K562 treated with DMSO at 1 percent for 12 hours (cell line): ENCODE data around the gene TMED1. TPM values are rescaled to one million over a fixed set of nuclear protein-coding genes. Genes with fewer than 3 reads are reported as not detected.

Experiments used
- total RNA-seq: library from RNA; unstranded; fragments of 300-600 nt; gene quantifications from 2 replicates; pipeline ENCODE4 v1.2.3, GENCODE V29; 2022; ENCODE audit not compliant: insufficient read depth

TMED1 gene
- total RNA-seq, result 59.0 and 100.0 TPM in 2 replicates

GRCh38 chr19:10835754-10836478, at the start of gene TMED1:
TSS of gene TMED1 (minus strand) at chr19:10836212. CDS start at chr19:10836191, 21 bp downstream.

GRCh38 chr19:10870955-10871603, 35.1 kb upstream of the TMED1 start, which contains the start of gene CARM1:
TSS of gene CARM1 (plus strand) at chr19:10871553. CDS start at chr19:10871703, 150 bp downstream.

GRCh38 chr19:10848230-10848856, 12.3 kb upstream of the TMED1 start, which contains the start of gene C19orf38:
TSS of gene C19orf38 (plus strand) at chr19:10848415. CDS start at chr19:10848509, 94 bp downstream.

Other genes starting within 250 kb of the TMED1 start
- not detected in 2 replicates for gene AP1M2, start 248.9 kb downstream of the TMED1 start, total RNA-seq
- gene SLC44A2, start 210.7 kb downstream of the TMED1 start, total RNA-seq, result 25.9 and 39.9 TPM in 2 replicates
- 107 and 235 TPM in 2 replicates for gene ILF3, start 181.9 kb downstream of the TMED1 start, total RNA-seq
- gene QTRT1, start 134.8 kb downstream of the TMED1 start, total RNA-seq, result 11.5 and 18.7 TPM in 2 replicates
- gene DNM2, start 118.1 kb downstream of the TMED1 start, total RNA-seq, result 138 and 240 TPM in 2 replicates
- gene C19orf38, start 12.2 kb upstream of the TMED1 start, total RNA-seq, result 0.84 TPM in 1 of 2 replicates, not detected in the other
- gene CARM1, start 35.3 kb upstream of the TMED1 start, total RNA-seq, result 41.5 and 74.7 TPM in 2 replicates
- 86.1 and 96.1 TPM in 2 replicates for gene YIPF2, start 92.4 kb upstream of the TMED1 start, total RNA-seq
- gene TIMM29, start 92.6 kb upstream of the TMED1 start, total RNA-seq, result 43.1 and 49.4 TPM in 2 replicates
- gene SMARCA4, start 124.8 kb upstream of the TMED1 start, total RNA-seq, result 71.0 and 106 TPM in 2 replicates